Activated CD8-positive, alpha-beta memory T cell treated with anti-CD3 and anti-CD28 coated beads, Interleukin-2, amount 10 ng/mL, durations not matched to agents 7 days and 5 days (primary cell): ENCODE measurements around the gene TNS1. TPM values are rescaled to one million over a fixed set of nuclear protein-coding genes. Genes with fewer than 3 reads are reported as not detected.

Experiments used
- ATAC-seq: fragments of 150-1000 bp; cut with Tn5 transposase; one replicate; pipeline ENCODE4 v1.10.0; 2021; ENCODE audit warnings: moderate library complexity
- CTCF ChIA-PET: fragments of 350-600 bp; sonication (Branson Sonifier 250); formaldehyde crosslinking; loops from one replicate; lab custom pipeline; 2021; ENCODE audit warnings: antibody characterized with exemption; lab: Charles Lee
- DNase-seq: peaks from one replicate; pipeline ENCODE4 v3.0.0-alpha.2; 2020
- H3K27ac Mint-ChIP-seq: one replicate; pipeline ENCODE4 v1.8.0; 2021; ENCODE audit warnings: mild to moderate bottlenecking, mixed read lengths
- H3K27me3 Mint-ChIP-seq: one replicate; pipeline ENCODE4 v1.8.0; 2021; ENCODE audit warnings: mixed read lengths
- H3K36me3 Mint-ChIP-seq: one replicate; pipeline ENCODE4 v1.8.0; 2021; ENCODE audit warnings: mild to moderate bottlenecking, mixed read lengths
- H3K4me1 Mint-ChIP-seq: one replicate; pipeline ENCODE4 v1.8.0; 2021; ENCODE audit warnings: mixed read lengths
- H3K4me3 Mint-ChIP-seq: one replicate; pipeline ENCODE4 v1.8.0; 2021; ENCODE audit warnings: mild to moderate bottlenecking, moderate library complexity, mixed read lengths
- H3K9me3 Mint-ChIP-seq: one replicate; pipeline ENCODE4 v1.8.0; 2022; ENCODE audit warnings: low read depth, mixed read lengths
- total RNA-seq, 2 experiments: library from RNA; stranded (reverse); gene quantifications; one replicate each; pipeline ENCODE4 v1.2.3, GENCODE V29; 2021

TNS1 gene
- total RNA-seq, 2 experiments from 2014 or later, result 1.4 to 4.4 TPM

GRCh38 chr2:217783243-217783642 lies 219.6 kb downstream of the TNS1 start:
- CTCF ChIA-PET, result interaction anchor here (0.9 to 2.2 kb wide), 5 partner anchors 102 to 291 kb away, joined by 3 to 5 read pairs (median 3); no protein-coding TSS in a partner anchor
- DNase-seq, result no peak
- peaks cover 2% of the 10 kb centered on the region for H3K9me3 Mint-ChIP-seq
- H3K27ac Mint-ChIP-seq, result no peak overlapping the region
- ATAC-seq, result no peak
- peaks cover 3% of the 10 kb centered on the region for H3K36me3 Mint-ChIP-seq
- peaks cover 12% of the 10 kb centered on the region for H3K4me1 Mint-ChIP-seq
- peaks cover 5% of the 10 kb centered on the region for H3K27me3 Mint-ChIP-seq
- no peak overlapping the region for H3K4me3 Mint-ChIP-seq

- CTCF ChIA-PET, result interaction anchor here (1.6 to 3.0 kb wide), 4 partner anchors 7 to 296 kb away, joined by 3 to 15 read pairs (median 6); no protein-coding TSS in a partner anchor
Measured at GRCh38 chr2:217777906-217778305, 224.9 kb downstream of the TNS1 start.

GRCh38 chr2:217776631-217777030 lies 226.2 kb downstream of the TNS1 start:
- Mint-ChIP-seq H3K36me3 (no peaks in the 10 kb centered on the region), H3K27me3 (peaks cover 5% of the 10 kb centered on the region), H3K27ac (no peak overlapping the region), H3K4me1 (peaks cover 9% of the 10 kb centered on the region), H3K4me3 (no peak overlapping the region), H3K9me3 (no peaks in the 10 kb centered on the region)
- CTCF ChIA-PET, result interaction anchor here (0.9 to 1.8 kb wide), 6 partner anchors 9 to 298 kb away, joined by 3 to 7 read pairs (median 3); no protein-coding TSS in a partner anchor
- DNase-seq, result no peak
- ATAC-seq, result no peak

More at GRCh38 chr2:217777906-217778305, 224.9 kb downstream of the TNS1 start:
- peaks cover 5% of the 10 kb centered on the region for H3K27me3 Mint-ChIP-seq
- ATAC-seq (no peak), DNase-seq (no peak)
- no peak overlapping the region for H3K4me3 Mint-ChIP-seq
- H3K27ac Mint-ChIP-seq, result no peak overlapping the region
- no peaks in the 10 kb centered on the region for H3K9me3 Mint-ChIP-seq
- H3K4me1 Mint-ChIP-seq, result peaks cover 9% of the 10 kb centered on the region
- no peaks in the 10 kb centered on the region for H3K36me3 Mint-ChIP-seq

GRCh38 chr2:217775920-217776503 lies 226.8 kb downstream of the TNS1 start:
- no peaks in the 10 kb centered on the region for H3K36me3 Mint-ChIP-seq
- DNase-seq (no peak), ATAC-seq (no peak)
- peaks cover 9% of the 10 kb centered on the region for H3K4me1 Mint-ChIP-seq
- H3K4me3 Mint-ChIP-seq, result no peak overlapping the region
- H3K9me3 Mint-ChIP-seq, result no peaks in the 10 kb centered on the region
- CTCF ChIA-PET, result interaction anchor here (0.9 to 1.7 kb wide), 4 partner anchors 9 to 218 kb away, joined by 3 to 7 read pairs (median 3); no protein-coding TSS in a partner anchor
- H3K27me3 Mint-ChIP-seq, result peaks cover 5% of the 10 kb centered on the region
- no peak overlapping the region for H3K27ac Mint-ChIP-seq

- Mint-ChIP-seq H3K27ac (no peak overlapping the region), H3K27me3 (peaks cover 5% of the 10 kb centered on the region), H3K4me1 (peaks cover 4% of the 10 kb centered on the region), H3K9me3 (no peaks in the 10 kb centered on the region), H3K36me3 (no peaks in the 10 kb centered on the region), H3K4me3 (no peak overlapping the region)
- DNase-seq (no peak), ATAC-seq (no peak)
- CTCF ChIA-PET, result interaction anchor here (0.8 to 1.1 kb wide), 2 partner anchors 12 to 18 kb away, joined by 3 read pairs; no protein-coding TSS in a partner anchor
Measured at GRCh38 chr2:217774232-217774631, 228.6 kb downstream of the TNS1 start.

- no peaks in the 10 kb centered on the region for H3K9me3 Mint-ChIP-seq
- H3K4me1 Mint-ChIP-seq, result no peaks in the 10 kb centered on the region
- CTCF ChIA-PET, result interaction anchor here (0.8 to 2.2 kb wide), 3 partner anchors 12 to 17 kb away, joined by 3 to 10 read pairs (median 3); no protein-coding TSS in a partner anchor
- H3K27me3 Mint-ChIP-seq, result peaks cover 2% of the 10 kb centered on the region
- ATAC-seq (no peak), DNase-seq (no peak)
- H3K4me3 Mint-ChIP-seq, result no peak overlapping the region
- no peak overlapping the region for H3K27ac Mint-ChIP-seq
- no peaks in the 10 kb centered on the region for H3K36me3 Mint-ChIP-seq
Measured at GRCh38 chr2:217773539-217773938, 229.3 kb downstream of the TNS1 start.

GRCh38 chr2:217766356-217766755 lies 236.4 kb downstream of the TNS1 start:
- Mint-ChIP-seq H3K4me3 (no peak overlapping the region), H3K4me1 (no peaks in the 10 kb centered on the region), H3K27me3 (peaks cover 19% of the 10 kb centered on the region), H3K9me3 (peaks cover 8% of the 10 kb centered on the region), H3K36me3 (peaks cover 2% of the 10 kb centered on the region), H3K27ac (no peak overlapping the region)
- DNase-seq (no peak), ATAC-seq (no peak)
- CTCF ChIA-PET, result interaction anchor here (1.4 kb wide), 1 partner anchor 19 kb away, joined by 3 read pairs; no protein-coding TSS in a partner anchor

- ATAC-seq (no peak), DNase-seq (no peak)
- H3K9me3 Mint-ChIP-seq, result peaks cover 8% of the 10 kb centered on the region
- CTCF ChIA-PET, result no interaction called here
- H3K4me3 Mint-ChIP-seq, result no peak overlapping the region
- H3K36me3 Mint-ChIP-seq, result peaks cover 4% of the 10 kb centered on the region
- H3K27me3 Mint-ChIP-seq, result peaks cover 12% of the 10 kb centered on the region
- no peak overlapping the region for H3K27ac Mint-ChIP-seq
- H3K4me1 Mint-ChIP-seq, result peaks cover 8% of the 10 kb centered on the region
Measured at GRCh38 chr2:217761645-217762277, 241.0 kb downstream of the TNS1 start.

GRCh38 chr2:217759991-217760390 lies 242.8 kb downstream of the TNS1 start:
- peaks cover 8% of the 10 kb centered on the region for H3K9me3 Mint-ChIP-seq
- H3K4me1 Mint-ChIP-seq, result peaks cover 20% of the 10 kb centered on the region
- no peak overlapping the region for H3K27ac Mint-ChIP-seq
- CTCF ChIA-PET, result no interaction called here
- no peak for ATAC-seq
- H3K27me3 Mint-ChIP-seq, result peaks cover 1% of the 10 kb centered on the region
- H3K36me3 Mint-ChIP-seq, result peaks cover 4% of the 10 kb centered on the region
- no peak overlapping the region for H3K4me3 Mint-ChIP-seq
- no peak for DNase-seq

- CTCF ChIA-PET, result interaction anchor here (1.0 to 1.8 kb wide), 9 partner anchors 10 to 107 kb away, joined by 3 to 8 read pairs (median 4); no protein-coding TSS in a partner anchor
- peak; percentile 17 for ATAC-seq
- peak; percentile 38 for DNase-seq
- Mint-ChIP-seq H3K27ac (no peak overlapping the region), H3K9me3 (peaks cover 4% of the 10 kb centered on the region), H3K36me3 (peaks cover 4% of the 10 kb centered on the region), H3K4me1 (peaks cover 22% of the 10 kb centered on the region), H3K27me3 (no peaks in the 10 kb centered on the region), H3K4me3 (no peak overlapping the region)
Measured at GRCh38 chr2:217757108-217757463, 245.7 kb downstream of the TNS1 start.

- Mint-ChIP-seq H3K27me3 (no peaks in the 10 kb centered on the region), H3K36me3 (peaks cover 2% of the 10 kb centered on the region), H3K27ac (no peak overlapping the region), H3K4me3 (peak overlapping the region; percentile 38), H3K4me1 (peaks cover 22% of the 10 kb centered on the region), H3K9me3 (peaks cover under 1% of the 10 kb centered on the region)
- CTCF ChIA-PET, result interaction anchor here (0.6 to 1.8 kb wide), 13 partner anchors 10 to 245 kb away, joined by 3 to 8 read pairs (median 3); no protein-coding TSS in a partner anchor
- ATAC-seq (peak; percentile 82), DNase-seq (peak; percentile 72)
Measured at GRCh38 chr2:217756375-217757107, 246.3 kb downstream of the TNS1 start.

GRCh38 chr2:217755027-217755745 lies 247.6 kb downstream of the TNS1 start:
- H3K27ac Mint-ChIP-seq, result no peak overlapping the region
- peaks cover 22% of the 10 kb centered on the region for H3K4me1 Mint-ChIP-seq
- no peak for ATAC-seq

More at GRCh38 chr2:217755027-217755745, 247.6 kb downstream of the TNS1 start:
- Mint-ChIP-seq H3K36me3 (no peaks in the 10 kb centered on the region), H3K27me3 (no peaks in the 10 kb centered on the region), H3K9me3 (no peaks in the 10 kb centered on the region), H3K4me3 (no peak overlapping the region)
- CTCF ChIA-PET, result interaction anchor here (0.6 to 1.8 kb wide), 3 partner anchors 27 to 101 kb away, joined by 3 to 4 read pairs (median 3); no protein-coding TSS in a partner anchor
- DNase-seq, result peak; percentile 37
